Astrocyte (in vitro differentiated cells and primary cell): Measurements from ENCODE around the gene CLPX.

Experiments
- EZH2 ChIP-seq: IDR thresholded peaks from 2 replicates; pipeline ENCODE4 v1.6.1; 2012; ENCODE audit warnings: mild to moderate bottlenecking, low read length, inconsistent platforms; ENCODE audit not compliant: insufficient read depth
- TF ChIP-seq, protein P1 (sequence below): IDR thresholded peaks from 2 replicates; pipeline ENCODE4 v1.5.1; 2011; ENCODE audit warnings: low read depth, mild to moderate bottlenecking, inconsistent platforms, low read length, moderate library complexity; ENCODE audit not compliant: insufficient read depth

DNA sequence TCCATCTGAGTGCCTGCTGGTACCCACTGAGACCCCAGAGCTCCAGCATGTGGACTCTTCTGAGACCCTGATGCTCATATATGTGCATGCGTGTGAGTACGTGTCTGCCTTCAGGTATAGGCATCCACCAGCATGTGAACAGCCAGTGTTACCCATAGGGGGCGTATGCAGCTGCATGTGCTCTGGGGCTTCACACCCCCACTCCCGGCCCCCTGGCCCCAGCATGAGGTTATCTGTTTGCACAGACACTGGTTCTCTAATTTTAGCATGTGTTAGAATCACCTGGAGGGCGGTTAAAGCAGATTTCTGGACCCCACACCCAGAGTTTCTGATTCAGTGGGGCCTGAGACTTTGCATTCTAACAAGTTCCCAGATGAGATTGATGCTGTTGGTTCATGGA is 27.0 kb upstream of the CLPX start:
- TF ChIP-seq, protein P1, sequence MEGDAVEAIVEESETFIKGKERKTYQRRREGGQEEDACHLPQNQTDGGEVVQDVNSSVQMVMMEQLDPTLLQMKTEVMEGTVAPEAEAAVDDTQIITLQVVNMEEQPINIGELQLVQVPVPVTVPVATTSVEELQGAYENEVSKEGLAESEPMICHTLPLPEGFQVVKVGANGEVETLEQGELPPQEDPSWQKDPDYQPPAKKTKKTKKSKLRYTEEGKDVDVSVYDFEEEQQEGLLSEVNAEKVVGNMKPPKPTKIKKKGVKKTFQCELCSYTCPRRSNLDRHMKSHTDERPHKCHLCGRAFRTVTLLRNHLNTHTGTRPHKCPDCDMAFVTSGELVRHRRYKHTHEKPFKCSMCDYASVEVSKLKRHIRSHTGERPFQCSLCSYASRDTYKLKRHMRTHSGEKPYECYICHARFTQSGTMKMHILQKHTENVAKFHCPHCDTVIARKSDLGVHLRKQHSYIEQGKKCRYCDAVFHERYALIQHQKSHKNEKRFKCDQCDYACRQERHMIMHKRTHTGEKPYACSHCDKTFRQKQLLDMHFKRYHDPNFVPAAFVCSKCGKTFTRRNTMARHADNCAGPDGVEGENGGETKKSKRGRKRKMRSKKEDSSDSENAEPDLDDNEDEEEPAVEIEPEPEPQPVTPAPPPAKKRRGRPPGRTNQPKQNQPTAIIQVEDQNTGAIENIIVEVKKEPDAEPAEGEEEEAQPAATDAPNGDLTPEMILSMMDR: peak; percentile 32
- no peak for TF ChIP-seq EZH2
